ENCODE results near the gene ITGA11. TPM values are rescaled to one million over a fixed set of nuclear protein-coding genes. Genes with fewer than 3 reads are reported as not detected.
"Not testable (repeated sequence)": the region's sequence is repeated elsewhere in the genome, so short reads cannot be mapped to it uniquely, and the experiment has no call there.

Gene ITGA11
- total and polyA plus RNA-seq, 4 experiments from 2014 or later = not detected

GRCh38 chr15:68400066-68400456 lies 31.9 kb downstream of the ITGA11 start:
- no peak overlapping the region for H3K4me3 ChIP-seq (ENCODE audit: low read length in 2 of 2)
- ChIA-PET CTCF (ENCODE audit: partially characterized antibody) (no interaction called here), POLR2A (ENCODE audit: partially characterized antibody) (no interaction called here)
- no peaks in the 10 kb centered on the region for H3K27me3 ChIP-seq (ENCODE audit: insufficient read depth, low read length)
- H3K36me3 ChIP-seq (ENCODE audit: insufficient read depth, low read length) = no peaks in the 10 kb centered on the region
- no peak for DNase-seq
- no peaks in the 10 kb centered on the region for H3K9me3 ChIP-seq (ENCODE audit: control insufficient read depth in 1 of 2, low read length in 2 of 2)
- Mint-ChIP-seq H3K4me3 (no peak overlapping the region), H3K36me3 (no peaks in the 10 kb centered on the region), H3K4me1 (no peaks in the 10 kb centered on the region), H3K9me3 (peaks cover 0 to 8% (median 3%) of the 10 kb centered on the region in 8 donors), H3K27me3 (peaks cover 0 to 2% of the 10 kb centered on the region in 2 donors), H3K27ac (no peak overlapping the region)
- no peak overlapping the region for H3K27ac ChIP-seq (ENCODE audit: low read depth, low read length)
- no peaks in the 10 kb centered on the region for H3K4me1 ChIP-seq (ENCODE audit: insufficient read depth, low read length)
- intact Hi-C loops (cut with micrococcal nuclease) = no loop called here

- POLR2A ChIA-PET (ENCODE audit: partially characterized antibody) = no interaction called here
- H3K4me1 ChIP-seq (ENCODE audit: insufficient read depth, low read length) = no peaks in the 10 kb centered on the region
These were observed 32.6 kb downstream of the ITGA11 start for GRCh38 chr15:68399096-68400065.

GRCh38 chr15:68397999-68398398 lies 34.0 kb downstream of the ITGA11 start:
- not testable (repeated sequence) for H3K4me3 Mint-ChIP-seq

More at GRCh38 chr15:68399096-68400065, 32.6 kb downstream of the ITGA11 start:
- Mint-ChIP-seq H3K27ac (no peak overlapping the region), H3K27me3 (peaks cover 4 to 5% of the 10 kb centered on the region in 2 donors), H3K4me3 (no peak overlapping the region), H3K9me3 (peaks cover 0 to 8% (median 4%) of the 10 kb centered on the region in 8 donors), H3K4me1 (no peaks in the 10 kb centered on the region), H3K36me3 (no peaks in the 10 kb centered on the region)
- DNase-seq = no peak
- CTCF ChIA-PET (ENCODE audit: partially characterized antibody) = no interaction called here
- Histone ChIP-seq H3K27ac (ENCODE audit: low read depth, low read length) (no peak overlapping the region), H3K9me3 (ENCODE audit: control insufficient read depth in 1 of 2, low read length in 2 of 2) (no peaks in the 10 kb centered on the region), H3K27me3 (ENCODE audit: insufficient read depth, low read length) (no peaks in the 10 kb centered on the region), H3K36me3 (ENCODE audit: insufficient read depth, low read length) (no peaks in the 10 kb centered on the region), H3K4me3 (ENCODE audit: low read length in 2 of 2) (no peak overlapping the region)
- intact Hi-C loops (cut with micrococcal nuclease) = no loop called here

GRCh38 chr15:68396068-68396467 lies 35.9 kb downstream of the ITGA11 start:
- H3K4me1 ChIP-seq (ENCODE audit: insufficient read depth, low read length) = no peaks in the 10 kb centered on the region
- H3K36me3 Mint-ChIP-seq = no peaks in the 10 kb centered on the region
- H3K27ac Mint-ChIP-seq = no peak overlapping the region
- POLR2A ChIA-PET (ENCODE audit: partially characterized antibody) = interaction anchor here (1.0 kb wide), 1 partner anchor 167 kb away, joined by 3 read pairs; no protein-coding TSS in a partner anchor
- intact Hi-C loops (cut with micrococcal nuclease) = no loop called here
- no peaks in the 10 kb centered on the region for H3K4me1 Mint-ChIP-seq
- no peaks in the 10 kb centered on the region for H3K27me3 ChIP-seq (ENCODE audit: insufficient read depth, low read length)
- no peaks in the 10 kb centered on the region for H3K9me3 ChIP-seq (ENCODE audit: control insufficient read depth in 1 of 2, low read length in 2 of 2)
- H3K36me3 ChIP-seq (ENCODE audit: insufficient read depth, low read length) = no peaks in the 10 kb centered on the region
- no peak overlapping the region for H3K4me3 ChIP-seq (ENCODE audit: low read length in 2 of 2)
- H3K4me3 Mint-ChIP-seq = no peak overlapping the region
- H3K27me3 Mint-ChIP-seq = peaks cover 18 to 20% of the 10 kb centered on the region in 2 donors
- peaks cover 0 to 11% (median 6%) of the 10 kb centered on the region in 8 donors for H3K9me3 Mint-ChIP-seq
- CTCF ChIA-PET (ENCODE audit: partially characterized antibody) = no interaction called here
- no peak for DNase-seq
- no peak overlapping the region for H3K27ac ChIP-seq (ENCODE audit: low read depth, low read length)

More at GRCh38 chr15:68397999-68398398, 34.0 kb downstream of the ITGA11 start:
- H3K36me3 Mint-ChIP-seq; H3K4me3 ChIP-seq (ENCODE audit: low read length in 2 of 2); H3K27ac ChIP-seq (ENCODE audit: low read depth, low read length); POLR2A ChIA-PET (ENCODE audit: partially characterized antibody); DNase-seq; H3K36me3 ChIP-seq (ENCODE audit: insufficient read depth, low read length); H3K9me3 Mint-ChIP-seq; H3K4me1 Mint-ChIP-seq; intact Hi-C loops (cut with micrococcal nuclease); H3K9me3 ChIP-seq (ENCODE audit: control insufficient read depth in 1 of 2, low read length in 2 of 2); H3K27me3 Mint-ChIP-seq; H3K27ac Mint-ChIP-seq; CTCF ChIA-PET (ENCODE audit: partially characterized antibody); H3K4me1 ChIP-seq (ENCODE audit: insufficient read depth, low read length); H3K27me3 ChIP-seq (ENCODE audit: insufficient read depth, low read length): not testable (repeated sequence)

GRCh38 chr15:68391121-68391520 lies 40.8 kb downstream of the ITGA11 start:
- H3K4me3 Mint-ChIP-seq = no peak overlapping the region
- intact Hi-C loops (cut with micrococcal nuclease) = no loop called here
- H3K4me1 Mint-ChIP-seq = no peaks in the 10 kb centered on the region
- peaks cover 0 to 11% (median 6%) of the 10 kb centered on the region in 8 donors for H3K9me3 Mint-ChIP-seq
- H3K27me3 Mint-ChIP-seq = peaks cover 24 to 30% of the 10 kb centered on the region in 2 donors
- POLR2A ChIA-PET (ENCODE audit: partially characterized antibody) = no interaction called here
- CTCF ChIA-PET (ENCODE audit: partially characterized antibody) = no interaction called here
- Histone ChIP-seq H3K9me3 (ENCODE audit: control insufficient read depth in 1 of 2, low read length in 2 of 2) (no peaks in the 10 kb centered on the region), H3K27me3 (ENCODE audit: insufficient read depth, low read length) (no peaks in the 10 kb centered on the region), H3K4me3 (ENCODE audit: low read length in 2 of 2) (no peak overlapping the region), H3K27ac (ENCODE audit: low read depth, low read length) (no peak overlapping the region), H3K4me1 (ENCODE audit: insufficient read depth, low read length) (no peaks in the 10 kb centered on the region), H3K36me3 (ENCODE audit: insufficient read depth, low read length) (no peaks in the 10 kb centered on the region)
- no peak for DNase-seq
- no peak overlapping the region for H3K27ac Mint-ChIP-seq
- H3K36me3 Mint-ChIP-seq = no peaks in the 10 kb centered on the region

GRCh38 chr15:68389936-68390817 lies 41.8 kb downstream of the ITGA11 start:
- Histone ChIP-seq H3K9me3 (ENCODE audit: control insufficient read depth in 1 of 2, low read length in 2 of 2) (no peaks in the 10 kb centered on the region), H3K27me3 (ENCODE audit: insufficient read depth, low read length) (no peaks in the 10 kb centered on the region), H3K4me1 (ENCODE audit: insufficient read depth, low read length) (no peaks in the 10 kb centered on the region), H3K4me3 (ENCODE audit: low read length in 2 of 2) (no peak overlapping the region), H3K27ac (ENCODE audit: low read depth, low read length) (no peak overlapping the region), H3K36me3 (ENCODE audit: insufficient read depth, low read length) (no peaks in the 10 kb centered on the region)
- Mint-ChIP-seq H3K9me3 (peaks cover 0 to 11% (median 6%) of the 10 kb centered on the region in 8 donors), H3K27ac (no peak overlapping the region), H3K36me3 (no peaks in the 10 kb centered on the region), H3K27me3 (peaks cover 22 to 30% of the 10 kb centered on the region in 2 donors), H3K4me1 (no peaks in the 10 kb centered on the region), H3K4me3 (no peak overlapping the region)
- DNase-seq = no peak
- intact Hi-C loops (cut with micrococcal nuclease) = no loop called here
- CTCF ChIA-PET (ENCODE audit: partially characterized antibody) = no interaction called here
- POLR2A ChIA-PET (ENCODE audit: partially characterized antibody) = no interaction called here
